Measurements from ENCODE around the gene NETO1.

NETO1 gene

DNA sequence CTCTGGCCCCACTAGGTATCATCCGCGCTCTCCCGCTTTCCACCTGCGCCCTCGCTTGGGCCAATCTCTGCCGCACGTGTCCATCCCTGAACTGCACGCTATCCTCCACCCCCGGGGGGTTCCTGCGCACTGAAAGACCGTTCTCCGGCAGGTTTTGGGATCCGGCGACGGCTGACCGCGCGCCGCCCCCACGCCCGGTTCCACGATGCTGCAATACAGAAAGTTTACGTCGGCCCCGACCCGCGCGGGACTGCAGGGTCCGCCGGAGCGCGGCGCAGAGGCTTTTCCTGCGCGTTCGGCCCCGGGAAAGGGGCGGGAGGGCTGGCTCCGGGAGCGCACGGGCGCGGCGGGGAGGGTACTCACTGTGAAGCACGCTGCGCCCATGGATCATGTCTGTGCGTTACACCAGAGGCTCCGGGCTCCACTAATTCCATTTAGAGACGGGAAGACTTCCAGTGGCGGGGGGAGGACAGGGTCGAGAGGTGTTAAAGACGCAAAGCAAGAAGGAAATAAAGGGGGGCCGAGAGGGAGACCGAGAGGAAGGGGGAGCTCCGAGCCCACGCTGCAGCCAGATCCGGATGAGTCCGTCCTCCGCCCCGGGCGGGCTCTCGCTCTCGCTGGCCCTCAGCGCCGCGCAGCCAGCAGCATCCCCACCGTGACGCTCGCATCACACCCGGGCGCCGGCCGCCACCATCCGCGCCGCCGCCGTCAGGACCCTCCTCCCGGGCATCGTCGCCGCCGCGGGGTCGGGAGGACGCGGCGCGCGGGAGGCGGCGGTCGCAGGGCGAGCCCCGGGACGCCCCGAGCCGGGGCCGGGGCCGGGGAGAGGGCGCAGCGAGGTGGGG is 664 bp downstream of the NETO1 start:
- DNase-seq (ENCODE audit: extremely low read depth, low read depth) = no peak
- no peak for TF ChIP-seq CTCF (IDR thresholded peaks at IDR 0.05; ENCODE audit: low read depth, low read length, missing control alignments)
- H3K4me3 ChIP-seq (replicated peaks; ENCODE audit: low read depth, low read length) = peak overlapping the region; percentile 58

DNA sequence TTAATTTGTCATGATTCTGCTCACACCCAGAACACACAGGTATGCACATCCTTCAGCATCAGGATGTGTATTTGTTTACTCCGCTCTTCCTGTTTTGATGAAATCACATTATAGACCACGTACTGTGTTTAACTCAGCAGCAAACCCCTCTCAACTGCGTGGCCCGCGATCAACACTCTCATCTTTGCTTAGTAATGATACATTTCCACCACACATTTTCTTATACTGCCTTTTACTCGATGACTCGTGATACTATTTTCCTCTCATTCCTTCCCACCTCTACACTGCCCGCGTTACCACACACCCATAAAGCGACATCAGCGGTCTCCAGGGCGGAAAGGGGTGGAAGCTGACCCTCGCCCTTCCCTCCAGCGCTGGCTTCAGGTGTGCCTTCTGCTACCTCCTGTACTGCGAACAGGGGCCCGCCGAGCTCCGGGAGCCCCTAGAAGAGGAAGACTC is 1.3 kb downstream of the NETO1 start:
- DNase-seq (ENCODE audit: extremely low read depth, low read depth) = no peak
- no peak for TF ChIP-seq CTCF (IDR thresholded peaks at IDR 0.05; ENCODE audit: low read depth, low read length, missing control alignments)
- peak overlapping the region; percentile 58 for H3K4me3 ChIP-seq (replicated peaks; ENCODE audit: low read depth, low read length)

GRCh38 chr18:72863754-72864153 is 4.0 kb downstream of the NETO1 start:
- no peak overlapping the region for H3K4me3 ChIP-seq (replicated peaks; ENCODE audit: low read depth, low read length)
- no peak for TF ChIP-seq CTCF (IDR thresholded peaks at IDR 0.05; ENCODE audit: low read depth, low read length, missing control alignments)
- DNase-seq (ENCODE audit: extremely low read depth, low read depth) = no peak

DNA sequence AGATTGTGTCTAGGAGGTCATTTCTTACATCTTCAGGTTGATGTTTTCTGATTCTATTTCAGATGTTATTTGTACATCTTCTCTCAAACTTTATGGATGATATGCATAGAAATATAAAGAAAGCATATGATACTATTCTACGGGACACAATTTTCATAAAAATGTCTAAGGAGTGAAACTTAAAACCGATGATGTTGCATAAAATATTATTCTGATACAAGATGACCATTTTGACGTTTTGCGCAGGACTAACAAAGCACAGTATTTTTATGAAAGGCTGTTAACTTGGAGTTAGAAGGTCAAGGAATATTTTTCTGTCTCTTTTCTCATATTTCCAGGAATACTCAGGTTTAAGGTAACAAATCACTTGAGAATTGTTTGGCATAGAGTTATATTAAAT is 8.7 kb downstream of the NETO1 start:
- TF ChIP-seq CTCF (IDR thresholded peaks at IDR 0.05; ENCODE audit: low read depth, low read length, missing control alignments) = no peak

DNA sequence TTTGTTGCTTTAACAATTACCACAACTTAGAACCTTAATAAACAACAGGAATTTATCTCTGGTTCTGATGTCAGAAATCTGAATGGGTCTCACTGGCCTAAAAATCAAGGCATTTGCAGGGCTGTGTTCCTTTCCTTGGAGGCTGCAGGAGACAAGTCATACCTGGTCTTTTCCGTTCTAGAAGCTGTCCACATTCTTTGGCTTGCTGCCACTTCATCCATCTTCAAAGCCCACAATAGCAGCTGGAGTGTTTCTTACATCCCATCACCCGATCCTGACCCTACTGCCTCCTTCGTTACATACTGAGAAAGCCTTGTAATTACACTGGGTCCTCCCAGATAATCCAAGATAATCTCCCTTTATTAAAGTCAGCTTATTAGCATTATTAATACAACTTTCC is 18.1 kb downstream of the NETO1 start:
- TF ChIP-seq CTCF (IDR thresholded peaks at IDR 0.05; ENCODE audit: low read depth, low read length, missing control alignments) = no peak
- no peak for DNase-seq (ENCODE audit: extremely low read depth, low read depth)

More for the DNA sequence above, 8.7 kb downstream of the NETO1 start:
- DNase-seq (ENCODE audit: extremely low read depth, low read depth) = no peak
- no peak overlapping the region for H3K4me3 ChIP-seq (replicated peaks; ENCODE audit: low read depth, low read length)

GRCh38 chr18:72848503-72849237 is 19.1 kb downstream of the NETO1 start:
- no peak for DNase-seq (ENCODE audit: extremely low read depth, low read depth)

More for the DNA sequence above, 18.1 kb downstream of the NETO1 start:
- H3K4me3 ChIP-seq (replicated peaks; ENCODE audit: low read depth, low read length) = no peak overlapping the region

More at GRCh38 chr18:72848503-72849237, 19.1 kb downstream of the NETO1 start:
- no peak for TF ChIP-seq CTCF (IDR thresholded peaks at IDR 0.05; ENCODE audit: low read depth, low read length, missing control alignments)
- no peak overlapping the region for H3K4me3 ChIP-seq (replicated peaks; ENCODE audit: low read depth, low read length)

Measured in HFF-Myc (cell line).